Neural cell (in vitro differentiated cells): ENCODE results near the gene VOPP1. TPM values are rescaled to one million over a fixed set of nuclear protein-coding genes. Genes with fewer than 3 reads are reported as not detected.
"Not testable (repeated sequence)": the region's sequence is repeated elsewhere in the genome, so short reads cannot be mapped to it uniquely, and the experiment has no call there.

Experiments used
- H2AFZ ChIP-seq: fragments of 200-600, 300-800 bp; sonication (generic), shearing (Covaris generic); 2 replicates; pipeline ENCODE4 v1.6.0; 2014; ENCODE audit warnings: low read depth, mild to moderate bottlenecking, antibody characterized with exemption, low read length, moderate library complexity
- H3F3A ChIP-seq: fragments of 200-600 bp; shearing (Covaris generic); 2 replicates; pipeline ENCODE4 v1.6.1; 2016; ENCODE audit warnings: mild to moderate bottlenecking, moderate library complexity, mixed read lengths, antibody characterized with exemption, low read length; ENCODE audit not compliant: insufficient read depth, poor library complexity, severe bottlenecking
- H3K27ac ChIP-seq: fragments of 200-600, 300-800 bp; sonication (generic), shearing (Covaris generic); 2 replicates; pipeline ENCODE4 v1.5.1; 2014; ENCODE audit warnings: mild to moderate bottlenecking, low read length, moderate library complexity
- H3K27me3 ChIP-seq: fragments of 300-800, 200-600 bp; sonication (generic), shearing (Covaris generic); 2 replicates; pipeline ENCODE4 v1.6.0; 2014; ENCODE audit warnings: mild to moderate bottlenecking, low read depth, low read length, moderate library complexity; ENCODE audit not compliant: insufficient read depth
- H3K36me3 ChIP-seq: fragments of 300-800, 200-600 bp; sonication (generic), shearing (Covaris generic); 2 replicates; pipeline ENCODE4 v1.5.1; 2014; ENCODE audit warnings: mild to moderate bottlenecking, antibody characterized with exemption, low read length, moderate library complexity; ENCODE audit not compliant: insufficient read depth
- H3K4me2 ChIP-seq: fragments of 300-800, 200-600 bp; sonication (generic), shearing (Covaris generic); 2 replicates; pipeline ENCODE4 v1.6.0; 2014; ENCODE audit warnings: mild to moderate bottlenecking, low read length
- H3K4me3 ChIP-seq: fragments of 300-800, 200-600 bp; sonication (generic), shearing (Covaris generic); 2 replicates; pipeline ENCODE4 v1.5.1; 2014; ENCODE audit warnings: mild to moderate bottlenecking, low read length, moderate library complexity
- H3K79me2 ChIP-seq: fragments of 200-600 bp; shearing (Covaris generic); replicated peaks from 2 replicates; pipeline ENCODE4 v1.6.0; 2014; ENCODE audit warnings: mild to moderate bottlenecking, low read length, moderate library complexity; ENCODE audit not compliant: insufficient read depth
- H3K9ac ChIP-seq: fragments of 300-800, 200-600 bp; sonication (generic), shearing (Covaris generic); 2 replicates; pipeline ENCODE4 v1.6.1; 2016; ENCODE audit warnings: mild to moderate bottlenecking, low read length, mixed read lengths
- H3K9me2 ChIP-seq: fragments of 200-600 bp; shearing (Covaris generic); 2 replicates; pipeline ENCODE4 v1.6.1; 2016; ENCODE audit warnings: mild to moderate bottlenecking, low read length, mixed read lengths; ENCODE audit not compliant: insufficient read depth
- H3K9me3 ChIP-seq: fragments of 200-600, 300-800 bp; sonication (generic), shearing (Covaris generic); 2 replicates; pipeline ENCODE4 v1.6.1; 2016; ENCODE audit warnings: mild to moderate bottlenecking, mixed run types, low read length, moderate library complexity, mixed read lengths
- H4K20me1 ChIP-seq: fragments of 200-600 bp; shearing (Covaris generic); 2 replicates; pipeline ENCODE4 v1.6.1; 2016; ENCODE audit warnings: mild to moderate bottlenecking, mixed run types; ENCODE audit not compliant: insufficient read depth
- CTCF ChIP-seq: fragments of 450-650 bp; IDR thresholded peaks from 2 replicates; pipeline ENCODE4 v1.5.1; 2014; ENCODE audit warnings: antibody characterized with exemption, mild to moderate bottlenecking, moderate library complexity; ENCODE audit not compliant: poor library complexity, severe bottlenecking
- EP300 ChIP-seq: fragments of 450-650 bp; conservative IDR thresholded peaks from 2 replicates; pipeline ENCODE4 v1.6.1; 2014; ENCODE audit warnings: antibody characterized with exemption, mild to moderate bottlenecking, moderate library complexity; ENCODE audit not compliant: poor library complexity, severe bottlenecking
- EZH2 ChIP-seq: fragments of 200-600, 300-800 bp; shearing (Covaris generic), sonication (generic); IDR thresholded peaks from 2 replicates; pipeline ENCODE4 v1.6.1; 2014; ENCODE audit warnings: antibody characterized with exemption, low read length, borderline replicate concordance, mild to moderate bottlenecking; ENCODE audit not compliant: insufficient read depth, poor library complexity, severe bottlenecking
- MXI1 ChIP-seq: fragments of 450-650 bp; conservative IDR thresholded peaks from 2 replicates; pipeline ENCODE4 v1.6.1; 2014; ENCODE audit warnings: antibody characterized with exemption, mild to moderate bottlenecking; ENCODE audit not compliant: poor library complexity, severe bottlenecking
- POLR2AphosphoS5 ChIP-seq: IDR thresholded peaks from 2 replicates; pipeline ENCODE4 v1.6.1; 2012
- RAD21 ChIP-seq: fragments of 450-650 bp; conservative IDR thresholded peaks from 2 replicates; pipeline ENCODE4 v1.6.1; 2014; ENCODE audit warnings: antibody characterized with exemption, mild to moderate bottlenecking, moderate library complexity
- REST ChIP-seq: IDR thresholded peaks from 2 replicates; pipeline ENCODE4 v1.6.1; 2012; ENCODE audit warnings: borderline replicate concordance
- SMC3 ChIP-seq: fragments of 450-650 bp; conservative IDR thresholded peaks from 2 replicates; pipeline ENCODE4 v1.6.1; 2014; ENCODE audit warnings: antibody characterized with exemption, mild to moderate bottlenecking, moderate library complexity; ENCODE audit not compliant: poor library complexity
- TAF1 ChIP-seq: IDR thresholded peaks from 2 replicates; pipeline ENCODE4 v1.6.1; 2012; ENCODE audit warnings: low read depth
- polyA plus RNA-seq: library from polyadenylated mRNA; depleted of rRNA; stranded (reverse); fragments of >200 nt; gene quantifications from 2 replicates; pipeline ENCODE4 v1.2.3, GENCODE V29; 2014

The VOPP1 gene
- polyA plus RNA-seq, 1 donor from 2014 or later = 85.8 TPM

GRCh38 chr7:55471594-55471993, 100.7 kb downstream of the VOPP1 start:
- H3K4me2 ChIP-seq, H4K20me1 ChIP-seq, H3K9me3 ChIP-seq, H3K4me3 ChIP-seq, H3K27me3 ChIP-seq, H2AFZ ChIP-seq, H3K36me3 ChIP-seq, H3K27ac ChIP-seq, H3K79me2 ChIP-seq, H3K9me2 ChIP-seq, H3F3A ChIP-seq, H3K9ac ChIP-seq: not testable (repeated sequence)

- TF ChIP-seq POLR2AphosphoS5 = no peak
- TF ChIP-seq EP300 = no peak
- TF ChIP-seq MXI1 = no peak
- no peak for TF ChIP-seq REST
- TF ChIP-seq RAD21 = no peak
- TF ChIP-seq CTCF = no peak
- no peak for TF ChIP-seq TAF1
- TF ChIP-seq SMC3 = no peak
- no peak for TF ChIP-seq EZH2
- Histone ChIP-seq H3K79me2 (no peaks in the 10 kb centered on the region), H3K36me3 (peaks cover 7% of the 10 kb centered on the region), H2AFZ (no peak overlapping the region), H4K20me1 (no peaks in the 10 kb centered on the region), H3K4me3 (no peak overlapping the region), H3K9ac (no peak overlapping the region), H3F3A (no peaks in the 10 kb centered on the region), H3K9me3 (no peaks in the 10 kb centered on the region), H3K4me2 (no peak overlapping the region), H3K27me3 (no peaks in the 10 kb centered on the region), H3K9me2 (no peaks in the 10 kb centered on the region), H3K27ac (no peak overlapping the region)
These were observed 102.0 kb downstream of the VOPP1 start for GRCh38 chr7:55470261-55470660.

GRCh38 chr7:55469721-55470120, 102.6 kb downstream of the VOPP1 start:
- Histone ChIP-seq H3K27ac (no peak overlapping the region), H3K4me3 (no peak overlapping the region)

More at GRCh38 chr7:55469721-55470120, 102.6 kb downstream of the VOPP1 start:
- TF ChIP-seq RAD21 (no peak), REST (no peak), EZH2 (no peak), POLR2AphosphoS5 (no peak), SMC3 (no peak), MXI1 (no peak), EP300 (no peak), CTCF (no peak), TAF1 (no peak)
- no peaks in the 10 kb centered on the region for H3F3A ChIP-seq
- no peak overlapping the region for H2AFZ ChIP-seq
- H3K9ac ChIP-seq = no peak overlapping the region
- H4K20me1 ChIP-seq = no peaks in the 10 kb centered on the region
- no peak overlapping the region for H3K4me2 ChIP-seq
- peaks cover 7% of the 10 kb centered on the region for H3K36me3 ChIP-seq
- no peaks in the 10 kb centered on the region for H3K79me2 ChIP-seq
- no peaks in the 10 kb centered on the region for H3K9me2 ChIP-seq
- H3K27me3 ChIP-seq = no peaks in the 10 kb centered on the region
- no peaks in the 10 kb centered on the region for H3K9me3 ChIP-seq
